Umbilical cord (tissue), 2 donors: ENCODE data around the gene HAUS7. TPM values are rescaled to one million over a fixed set of nuclear protein-coding genes. Genes with fewer than 3 reads are reported as not detected.
A peak's percentile ranks its signal among the peaks of the same experiment; 100 is the strongest.

Experiments
- DNase-seq: peaks from one replicate; pipeline ENCODE4 v3.0.0-alpha.2; 2015; ENCODE audit warnings: low spot score
- total RNA-seq: library from RNA; depleted of rRNA; stranded (reverse); fragments of >200 nt; gene quantifications from one replicate; pipeline ENCODE4 v1.2.3, GENCODE V29; 2014; ENCODE audit warnings: low replicate concordance; ENCODE audit not compliant: insufficient read depth

HAUS7 gene
- total RNA-seq, 1 donor from 2014 or later = 24.1 TPM

DNA sequence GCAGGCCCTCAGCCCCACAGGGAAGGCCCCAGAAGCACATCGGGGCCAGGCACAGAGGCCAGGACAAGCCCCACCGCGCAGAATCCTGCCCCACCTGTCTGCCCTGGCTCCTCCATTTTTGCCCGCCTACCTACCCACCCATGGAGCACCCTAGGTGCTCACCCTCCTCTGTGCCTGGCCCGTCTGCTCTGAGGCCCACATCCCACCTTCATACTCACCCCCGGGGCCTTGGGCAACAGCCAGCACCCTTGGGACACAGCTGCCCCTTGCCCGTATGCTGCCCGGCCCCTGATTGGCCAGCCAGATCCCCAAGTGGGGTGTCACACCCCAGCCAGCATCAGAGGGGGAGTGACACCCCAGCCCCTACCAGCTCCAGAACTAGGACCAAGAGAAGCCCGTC is 13.7 kb downstream of the HAUS7 start:
- no peak for DNase-seq

DNA sequence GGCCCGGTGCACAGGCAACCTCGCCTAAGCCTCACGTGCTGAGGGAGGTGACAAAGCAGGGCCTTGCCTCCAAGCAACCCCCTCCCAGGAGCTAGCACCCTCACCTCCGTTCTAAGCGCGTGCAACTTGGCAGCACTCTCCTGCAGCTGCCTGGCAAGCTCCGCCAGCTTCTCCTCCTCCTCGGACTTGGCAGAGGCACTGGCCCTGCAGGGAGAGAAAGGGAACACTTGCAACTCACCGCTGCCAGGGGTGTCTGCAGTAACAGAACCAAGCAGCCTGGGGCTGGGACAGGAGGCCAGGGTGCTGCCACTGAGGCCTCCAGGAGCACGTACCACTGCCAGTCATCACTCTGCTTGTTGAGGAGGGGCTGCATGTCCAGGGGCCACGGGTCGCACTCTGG is 14.2 kb downstream of the HAUS7 start:
- no peak for DNase-seq

DNA sequence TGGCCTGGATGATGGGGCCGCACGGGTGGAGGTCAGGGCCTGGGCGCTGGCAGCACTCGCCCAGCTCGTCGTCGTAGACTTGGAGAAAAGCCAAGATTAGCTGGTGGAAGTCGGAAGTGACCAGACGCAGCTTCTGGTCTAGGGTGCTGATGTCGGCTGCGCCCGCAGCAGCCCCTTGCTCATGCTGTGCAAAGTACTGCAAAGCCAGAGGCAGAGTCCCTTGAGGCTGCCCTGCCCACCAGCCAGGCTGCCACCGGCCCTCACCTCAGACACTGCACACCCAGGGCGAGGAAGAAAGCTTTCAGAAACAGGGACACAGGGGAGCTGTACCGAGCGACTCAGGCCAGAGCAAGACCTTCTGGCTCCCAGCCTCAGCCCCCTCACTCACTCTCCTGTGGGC is 14.8 kb downstream of the HAUS7 start:
- DNase-seq = no peak

DNA sequence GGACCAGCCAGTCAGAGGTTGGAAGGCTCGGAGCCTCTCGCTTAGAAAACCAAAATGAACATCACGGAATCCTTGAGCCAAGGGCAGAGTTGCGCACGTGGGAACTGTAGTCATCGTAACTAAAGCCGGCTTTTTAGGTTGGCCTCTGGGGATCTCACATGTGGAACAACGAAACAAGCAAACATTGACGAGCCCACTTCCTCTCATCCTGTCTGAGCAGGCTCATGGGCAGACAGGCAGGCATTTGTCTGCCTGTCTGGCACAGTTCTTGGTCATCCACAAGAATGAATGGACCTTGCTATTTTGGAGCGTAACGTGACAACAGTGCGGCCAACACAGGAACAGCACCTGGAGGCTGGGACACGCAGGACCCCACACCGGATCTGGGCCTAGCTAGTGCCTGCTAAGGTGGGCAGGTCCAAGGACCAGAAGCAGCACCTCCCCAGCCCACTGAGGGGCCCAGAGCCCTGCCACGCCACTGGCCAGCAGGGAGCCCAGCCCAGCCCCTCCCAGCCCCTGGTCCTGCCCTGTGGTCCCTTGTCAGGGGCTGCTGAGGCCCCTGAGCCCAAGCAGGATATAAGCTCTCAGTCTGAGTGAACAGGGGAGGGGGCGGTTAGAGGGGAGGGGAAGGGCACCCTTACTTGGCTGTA is 15.3 kb downstream of the HAUS7 start:
- DNase-seq = no peak

DNA sequence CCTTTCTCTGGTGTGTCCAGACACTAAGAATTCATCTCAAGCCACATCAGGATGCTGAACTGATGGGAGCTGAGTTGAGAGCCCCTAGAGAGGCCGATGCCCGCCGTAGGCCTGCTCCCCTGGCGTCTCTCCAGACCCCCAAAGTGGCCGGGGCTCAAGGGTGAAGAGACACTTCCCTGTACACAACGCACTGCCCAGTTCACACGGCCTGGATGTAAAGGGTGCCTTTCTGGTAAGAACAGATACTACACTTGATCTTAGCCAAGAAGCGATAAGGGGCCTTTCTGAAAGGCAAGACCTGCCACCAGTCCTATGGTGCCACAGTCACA is 19.5 kb downstream of the HAUS7 start:
- DNase-seq = no peak

DNA sequence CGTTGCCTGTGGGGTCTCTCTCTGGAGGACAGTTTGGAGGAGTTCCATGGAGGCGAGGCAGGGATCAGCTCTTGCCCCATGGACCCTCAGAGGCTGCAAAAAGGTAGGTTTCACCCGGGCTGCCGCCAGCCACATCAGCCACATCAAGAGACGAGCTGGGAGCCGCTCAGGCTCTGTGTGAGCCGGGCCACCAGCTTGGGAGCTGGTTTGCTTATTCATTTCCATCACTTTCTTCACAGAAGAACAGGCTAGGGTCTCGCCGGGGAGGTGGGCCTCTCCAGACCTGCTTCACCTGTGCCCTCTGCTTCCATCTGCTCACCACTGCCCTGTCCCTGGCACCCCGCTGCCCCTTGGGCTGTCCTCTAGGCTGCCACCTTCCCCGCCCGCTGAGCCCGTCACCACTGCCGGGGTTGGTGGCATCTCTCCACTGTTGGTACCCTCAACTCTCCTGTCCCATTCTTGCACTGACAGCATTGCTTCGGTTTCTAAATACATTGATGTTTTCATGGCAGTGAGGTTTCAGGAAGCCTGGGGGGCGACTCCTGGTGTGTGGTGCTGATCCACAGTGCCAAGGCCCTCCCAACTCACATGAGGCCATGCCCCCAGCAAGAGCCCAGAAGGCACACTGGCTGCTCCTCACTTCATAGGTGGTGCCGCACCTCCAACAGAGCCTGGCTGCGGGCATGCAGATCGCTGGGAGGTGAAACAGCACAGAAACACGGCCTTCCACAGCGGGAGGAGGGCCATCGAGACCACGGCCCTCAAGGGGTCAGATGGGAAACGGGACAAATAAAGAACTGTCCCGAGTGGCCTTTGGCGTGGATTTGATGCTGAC is 20.0 kb downstream of the HAUS7 start:
- DNase-seq = no peak

DNA sequence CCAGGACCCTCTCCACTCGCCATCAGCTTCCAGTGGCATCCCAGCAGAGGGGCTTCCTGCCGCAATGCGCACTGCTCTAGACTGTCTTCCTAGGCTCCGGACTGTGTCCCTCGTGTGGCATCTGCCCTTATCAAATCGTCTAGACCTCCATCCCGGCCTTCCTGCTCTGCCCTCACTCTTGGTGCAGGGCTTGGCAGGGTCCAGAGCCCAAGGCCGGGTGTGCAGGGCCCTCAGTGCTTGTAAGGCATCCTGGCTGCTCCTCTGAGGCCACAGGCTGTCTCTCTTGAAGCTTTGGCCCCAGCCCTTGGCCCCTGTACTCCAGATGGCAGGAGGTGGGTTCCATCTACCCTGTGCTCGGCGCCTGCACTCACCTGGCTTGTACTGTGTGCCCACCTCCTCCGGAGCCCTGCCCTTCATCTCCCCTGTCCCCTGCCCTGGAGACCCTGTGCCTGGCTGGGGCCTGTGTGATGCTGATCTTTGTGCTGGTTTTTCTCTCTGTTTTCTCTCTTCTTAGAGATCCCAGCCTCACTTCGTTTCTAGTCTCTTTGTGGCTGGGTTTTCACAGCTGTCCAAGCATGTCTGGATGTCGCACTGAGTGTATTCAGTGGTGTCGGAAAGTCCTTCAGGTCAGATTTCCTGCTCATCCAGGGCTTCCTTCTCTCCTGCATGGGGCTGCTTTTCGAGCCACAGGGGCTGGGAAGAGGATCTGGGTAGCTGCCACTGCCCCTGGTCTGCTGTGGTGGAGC is 20.8 kb downstream of the HAUS7 start:
- no peak for DNase-seq

DNA sequence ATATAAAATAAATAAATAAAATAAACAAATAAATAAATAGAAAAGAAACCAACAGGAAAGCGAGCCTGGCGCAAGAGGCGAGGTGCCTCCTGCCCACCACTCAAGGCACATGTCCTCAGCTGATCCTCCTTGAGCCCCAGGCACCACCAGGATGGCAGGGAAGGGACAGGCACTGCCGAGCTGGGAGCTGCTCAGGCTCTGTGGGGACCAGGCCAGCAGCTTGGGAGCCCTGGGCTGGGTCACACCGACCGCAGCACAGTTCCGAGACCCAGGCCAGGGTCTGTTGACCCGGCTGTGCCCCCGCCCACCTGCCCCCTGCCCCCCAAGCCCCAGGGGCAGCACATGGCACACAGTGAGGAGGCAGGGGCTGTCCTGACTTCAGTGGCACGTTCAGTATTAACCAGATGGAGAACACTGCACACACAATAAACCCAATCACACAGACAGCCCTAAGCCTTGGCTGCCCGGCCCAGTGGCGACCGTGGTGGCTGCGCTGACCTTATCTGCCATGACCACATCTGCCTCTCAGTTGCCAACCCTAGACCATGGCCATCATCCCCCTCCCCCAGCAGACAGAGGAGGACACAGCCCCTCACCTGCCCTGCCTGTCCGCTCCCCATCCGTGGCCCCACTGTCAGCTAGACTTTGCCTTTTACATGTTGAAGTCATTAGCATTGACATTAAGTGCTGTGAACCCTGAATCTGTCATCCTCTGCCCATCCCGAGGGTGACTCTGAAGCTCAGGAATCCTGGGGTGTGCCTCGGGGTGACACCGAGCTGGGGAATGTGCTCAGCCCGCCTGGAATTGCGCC is 21.6 kb downstream of the HAUS7 start:
- DNase-seq = no peak

DNA sequence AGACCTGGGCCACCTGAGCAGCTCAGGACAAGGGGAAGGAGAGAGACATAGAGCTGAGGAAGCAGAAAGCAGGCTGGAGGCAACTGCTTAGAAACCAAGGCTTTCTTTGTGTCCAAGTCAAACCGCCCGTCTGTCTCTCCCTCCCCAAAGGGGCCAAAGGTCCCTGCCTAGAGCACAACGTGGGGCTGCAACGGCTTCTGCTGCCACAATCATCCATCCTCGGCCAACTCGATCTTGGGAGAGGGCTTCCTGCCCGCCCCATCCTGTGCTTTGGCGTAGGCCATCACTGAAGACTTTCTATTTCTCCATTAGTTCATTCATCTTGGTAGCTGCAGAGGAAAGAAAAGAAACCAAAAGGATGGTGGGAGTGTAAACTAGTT is 22.8 kb downstream of the HAUS7 start:
- no peak for DNase-seq

DNA sequence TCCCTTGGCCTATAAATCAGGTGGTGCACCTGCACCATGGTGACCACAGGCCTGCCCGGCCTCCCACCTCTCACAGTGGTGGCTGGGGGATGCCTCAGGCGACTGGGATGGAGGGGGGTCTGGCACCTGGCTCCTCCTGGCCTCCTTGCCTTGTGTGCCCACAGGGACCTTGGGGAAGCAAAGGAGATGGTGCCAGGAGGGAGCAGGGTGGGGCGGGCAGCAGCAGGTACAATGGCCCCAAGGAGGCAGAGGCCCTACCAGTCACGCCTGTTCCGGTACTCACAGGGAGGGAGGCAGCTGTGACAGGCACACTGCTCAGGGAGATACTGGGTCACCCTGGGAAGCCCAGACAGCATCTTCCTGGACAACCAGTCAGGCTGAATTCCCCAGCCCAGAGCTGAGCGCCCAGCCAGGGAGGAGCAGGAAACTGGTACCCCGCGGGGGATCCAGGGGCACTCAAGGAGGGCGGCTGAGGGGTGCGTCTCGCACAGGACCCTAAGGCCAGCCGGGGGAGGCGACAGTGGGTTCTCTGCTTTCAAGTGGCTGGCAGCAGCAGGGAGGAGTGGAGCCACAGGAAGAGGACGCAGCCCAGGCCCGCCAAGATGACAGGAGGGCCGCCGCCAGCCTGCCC is 23.3 kb downstream of the HAUS7 start:
- no peak for DNase-seq

DNA sequence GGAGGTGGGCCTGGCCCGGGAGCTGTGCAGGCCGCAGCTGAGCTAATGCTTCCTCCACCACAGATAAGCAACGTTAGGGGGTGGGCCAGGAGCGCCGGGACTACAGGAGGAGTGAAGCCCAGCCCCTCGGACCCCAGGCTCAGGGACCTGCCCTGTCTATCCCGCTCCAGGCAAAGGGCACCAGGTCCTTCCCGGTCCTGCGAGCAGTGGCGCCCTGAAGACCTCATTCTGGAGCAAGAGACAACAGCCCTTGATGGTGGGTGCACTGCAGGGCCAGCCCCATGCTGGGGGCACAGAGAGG is 23.8 kb downstream of the HAUS7 start:
- DNase-seq = no peak

DNA sequence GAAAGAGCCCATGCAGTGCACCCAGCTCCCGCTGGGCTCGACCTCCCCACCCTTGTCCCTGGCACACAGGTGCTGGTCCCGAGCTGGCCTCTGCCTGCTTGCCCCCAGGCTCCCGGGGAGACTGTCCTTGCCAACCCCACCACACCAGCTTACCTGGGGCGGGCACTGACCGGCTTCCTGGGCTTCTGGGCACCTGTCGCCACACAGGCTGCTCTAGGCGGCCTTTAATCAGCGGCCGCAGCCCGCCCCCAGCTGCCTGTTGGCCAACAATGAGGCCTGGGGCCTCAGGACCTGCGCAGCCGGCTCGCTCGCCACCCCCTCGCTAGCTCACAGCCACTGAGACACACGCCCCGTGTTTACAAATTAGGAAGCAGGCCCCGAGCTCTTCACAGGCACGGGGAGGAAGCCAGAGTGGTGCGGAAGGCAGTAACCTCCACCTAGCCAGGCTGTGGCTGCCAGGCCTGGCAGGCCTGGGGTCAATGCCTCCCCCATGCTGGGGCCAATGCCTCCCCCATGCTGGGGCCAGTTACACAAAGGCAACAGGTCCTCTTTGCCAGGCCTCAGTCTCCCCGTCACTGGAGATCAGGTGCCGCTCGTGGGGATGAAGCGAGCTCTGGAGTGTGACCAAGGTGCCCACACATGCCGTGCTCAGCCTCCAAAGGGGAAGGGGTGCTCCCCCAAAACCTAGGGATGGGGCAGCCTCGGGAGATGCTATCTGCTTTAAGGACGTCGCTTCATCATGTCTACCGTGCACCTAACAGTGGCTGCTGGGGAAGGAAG is 24.3 kb downstream of the HAUS7 start, which contains the start of gene TREX2:
Gene TREX2 (minus strand): TSS at position 201 of the 780 bp plus-strand sequence. CDS start 626 bp downstream, outside the sequence.
- DNase-seq = no peak

DNA sequence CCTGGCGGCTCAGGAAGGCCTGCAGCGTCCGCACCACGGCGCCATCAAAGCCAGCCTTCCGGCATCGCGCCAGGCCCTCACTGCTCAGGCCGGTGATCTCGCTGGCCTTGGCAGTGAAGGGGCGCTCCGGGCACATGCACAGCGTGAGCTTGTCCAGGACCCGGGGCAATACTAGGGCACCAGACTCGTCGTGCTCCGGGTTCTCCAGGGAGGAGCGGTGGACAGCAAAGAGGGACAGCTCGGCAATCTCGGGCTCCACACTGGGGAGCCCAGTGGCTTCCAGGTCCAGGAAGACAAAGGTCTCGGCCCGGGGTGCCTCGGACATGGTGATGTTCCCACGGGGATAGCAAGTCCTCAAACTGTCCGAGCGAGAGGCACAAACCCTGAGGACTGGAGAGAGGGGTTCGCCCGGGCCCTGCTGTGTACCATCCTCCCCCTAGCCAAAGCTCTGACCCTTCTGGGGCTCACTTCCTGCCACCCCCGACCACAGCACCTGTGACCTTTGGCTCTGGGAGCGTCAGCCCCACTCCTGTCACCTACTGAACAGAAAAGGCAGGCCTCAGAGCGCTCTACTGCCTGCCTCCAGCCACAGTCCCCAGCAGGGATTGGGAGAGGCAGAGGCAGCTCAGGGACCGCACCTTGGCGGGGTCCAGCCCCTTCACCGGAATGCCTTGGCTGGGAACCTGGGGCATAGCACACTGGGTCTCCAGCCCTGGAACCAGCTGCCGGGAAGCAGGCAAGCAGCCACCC is 25.1 kb downstream of the HAUS7 start:
- DNase-seq = no peak

DNA sequence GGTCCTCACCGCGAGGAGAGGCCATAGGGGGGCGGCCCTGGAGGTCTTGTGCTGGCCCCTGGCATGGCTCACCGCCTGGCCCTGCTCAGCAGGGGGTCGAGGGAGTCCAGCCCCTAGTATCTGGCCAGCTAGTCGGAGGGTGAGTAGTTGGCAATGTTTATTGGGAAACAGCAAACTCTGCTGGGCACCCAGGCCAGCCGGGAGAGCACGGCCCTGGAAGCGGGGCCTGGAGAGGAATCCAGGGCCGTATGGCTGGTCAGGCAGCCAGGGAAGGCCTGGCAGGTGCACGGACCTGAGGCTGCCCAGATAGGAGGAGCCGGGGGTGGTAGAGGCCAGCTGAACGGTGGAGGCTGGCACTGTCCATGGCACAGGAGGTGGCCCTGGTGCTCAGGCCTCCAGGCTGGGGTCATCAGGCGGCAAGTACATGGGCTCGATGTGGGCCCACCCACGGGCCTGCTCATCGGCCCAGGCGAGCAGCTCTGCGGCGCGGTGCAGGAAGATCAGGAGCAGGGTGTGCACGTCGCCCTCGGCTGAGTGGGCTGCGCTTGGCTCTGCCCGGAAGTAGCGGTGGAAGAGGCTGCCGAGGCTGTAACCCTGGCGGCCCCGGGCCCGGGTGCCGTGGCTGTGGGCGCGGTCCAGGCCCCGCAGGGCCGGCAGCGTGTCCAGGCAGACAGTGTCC is 25.9 kb downstream of the HAUS7 start:
- DNase-seq = no peak

DNA sequence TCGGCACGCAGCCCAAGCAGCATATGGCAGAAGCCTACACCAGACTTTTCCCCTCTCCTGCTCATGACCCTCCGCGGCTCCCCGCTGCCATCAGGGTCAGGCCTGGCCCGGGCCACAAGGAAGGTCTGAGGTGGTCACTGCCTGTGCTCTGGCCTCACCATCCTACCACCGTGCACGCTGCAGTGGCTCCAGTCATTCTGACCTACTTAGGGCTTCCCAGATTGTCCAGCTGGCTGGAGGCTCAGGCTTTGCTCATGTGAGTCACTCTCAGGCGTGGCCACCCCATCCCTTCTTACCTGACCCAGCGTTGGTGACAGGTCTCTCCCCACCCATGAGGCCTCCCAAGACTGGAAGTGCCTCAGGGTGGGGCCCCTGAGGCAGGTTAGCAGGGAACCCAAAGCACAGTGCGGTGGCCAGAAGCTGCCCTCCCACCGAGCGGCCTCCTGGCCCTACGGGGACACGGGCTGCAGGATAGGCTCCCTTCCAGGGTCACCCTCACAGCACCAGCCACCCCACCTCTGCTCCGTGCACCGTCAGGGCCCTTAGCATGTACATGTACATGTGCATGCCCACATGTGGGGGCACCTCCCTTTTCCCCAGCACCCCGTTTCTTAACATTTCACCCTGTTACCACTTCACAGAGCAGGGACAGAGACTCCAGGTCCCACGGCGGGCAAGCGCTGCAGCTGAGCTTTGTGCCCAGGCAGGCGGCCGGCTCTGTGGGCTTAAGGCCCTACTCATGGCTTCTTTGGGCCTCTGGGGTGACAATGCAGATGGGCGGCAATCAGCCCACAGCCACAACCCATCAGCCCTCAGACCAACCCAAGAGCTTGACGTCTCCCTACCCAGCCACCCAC is 26.7 kb downstream of the HAUS7 start:
- no peak for DNase-seq

DNA sequence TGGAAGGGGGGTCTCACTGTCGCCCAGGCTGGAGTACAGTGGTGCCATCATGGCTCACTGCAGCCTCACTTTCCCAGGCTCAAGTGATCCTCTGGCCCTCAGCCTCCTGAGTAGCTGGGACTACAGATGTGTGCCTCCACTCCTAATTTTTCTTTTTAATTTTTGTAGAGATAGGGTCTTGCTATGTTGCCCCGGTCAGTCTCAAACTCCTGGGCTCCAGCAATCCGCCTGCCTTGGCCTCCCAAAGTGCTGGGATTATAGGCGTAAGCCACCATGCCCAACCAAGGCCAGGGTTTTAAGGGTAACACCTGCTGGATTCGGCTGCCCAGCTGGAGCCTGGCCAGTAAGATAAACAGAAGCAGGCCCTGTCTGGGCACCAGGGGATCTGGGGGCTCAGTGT is 27.9 kb downstream of the HAUS7 start:
- no peak for DNase-seq

DNA sequence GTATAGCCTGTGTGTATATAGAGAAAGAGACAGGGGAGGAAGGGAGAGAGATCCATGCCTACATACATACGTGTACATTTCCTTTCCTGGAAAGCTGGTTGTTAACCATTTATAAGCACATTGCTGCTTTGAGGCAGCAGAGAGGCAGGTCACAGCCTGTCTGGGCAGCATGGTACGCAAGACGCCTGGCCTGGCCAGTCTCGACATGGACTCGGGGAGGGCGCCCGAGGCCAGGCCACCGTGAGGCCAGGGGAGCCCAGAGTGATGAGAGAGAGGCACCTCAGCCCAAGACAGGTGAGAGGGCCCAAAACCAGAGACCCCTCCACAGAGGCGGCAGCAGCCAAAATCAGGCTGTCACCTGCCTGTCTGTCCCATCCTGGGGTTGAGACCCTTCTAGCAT is 28.4 kb downstream of the HAUS7 start:
- peak; percentile 13 for DNase-seq

DNA sequence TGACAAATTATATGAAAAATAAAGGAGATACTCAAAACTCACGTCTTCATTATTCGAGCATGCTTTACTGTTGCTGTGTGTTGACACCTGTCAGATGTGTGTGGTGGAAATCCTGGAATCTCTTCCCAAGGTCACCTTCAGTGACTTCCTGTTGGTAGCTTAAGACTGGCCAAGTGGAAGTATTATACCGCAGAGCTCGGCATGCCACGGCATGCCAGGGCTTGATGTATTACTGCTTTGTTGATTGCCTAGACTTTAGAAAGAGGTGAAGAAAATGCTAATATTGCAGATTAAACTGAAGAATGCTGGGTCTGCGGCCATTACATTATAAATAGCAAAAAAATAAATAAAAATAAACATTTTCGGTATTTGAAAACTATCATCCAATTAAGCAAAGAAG is 29.1 kb downstream of the HAUS7 start:
- no peak for DNase-seq
